CD4-positive, alpha-beta T cell treated with Interleukin-12 subunit alpha and Interleukin-12 subunit beta, for 1 hour (primary cell): Measurements from ENCODE around the gene CTAGE1.
A peak's percentile ranks its signal among the peaks of the same experiment; 100 is the strongest.

Experiments used
- DNase-seq: peaks from one replicate; pipeline ENCODE4 v3.0.0-alpha.2; 2020

Gene CTAGE1

DNA sequence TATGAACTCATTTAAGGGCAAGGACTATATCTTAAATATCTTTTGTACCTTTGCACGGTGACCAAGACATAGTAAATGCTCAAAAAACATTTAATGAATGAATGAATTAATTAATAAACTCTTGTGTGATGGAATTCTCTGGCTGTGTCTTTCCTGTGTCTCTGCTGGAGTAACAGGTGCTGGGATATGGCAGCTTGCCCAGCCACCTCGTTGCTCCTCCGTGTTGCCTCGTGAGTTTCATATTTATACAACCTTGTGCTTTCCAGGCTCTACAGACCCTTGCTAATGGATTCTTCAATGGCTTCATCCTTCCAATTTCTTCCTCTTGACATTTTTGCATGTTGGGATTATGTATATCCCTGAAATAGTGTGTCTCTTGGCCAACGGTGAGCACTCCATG, 30.4 kb downstream of the CTAGE1 start:
- no peak for DNase-seq

DNA sequence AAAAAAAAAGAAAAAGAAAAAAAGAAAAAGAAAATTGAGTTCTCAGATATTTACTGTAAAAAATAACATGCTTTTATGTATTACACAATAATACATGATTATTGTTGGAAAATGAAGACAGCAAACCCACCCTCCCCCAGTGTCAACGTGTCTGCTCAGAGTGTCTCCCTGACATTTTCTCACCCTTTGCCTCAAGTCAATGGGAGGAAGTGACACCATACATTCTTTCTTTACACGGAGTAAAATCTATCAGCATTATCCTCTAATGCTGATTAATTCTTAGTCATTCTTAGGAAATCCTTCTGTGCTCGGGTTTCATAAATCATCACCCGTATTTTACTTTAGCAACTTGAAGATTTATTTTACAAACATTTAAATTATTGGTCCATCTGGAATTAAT, 32.0 kb downstream of the CTAGE1 start:
- peak; percentile 13 for DNase-seq

DNA sequence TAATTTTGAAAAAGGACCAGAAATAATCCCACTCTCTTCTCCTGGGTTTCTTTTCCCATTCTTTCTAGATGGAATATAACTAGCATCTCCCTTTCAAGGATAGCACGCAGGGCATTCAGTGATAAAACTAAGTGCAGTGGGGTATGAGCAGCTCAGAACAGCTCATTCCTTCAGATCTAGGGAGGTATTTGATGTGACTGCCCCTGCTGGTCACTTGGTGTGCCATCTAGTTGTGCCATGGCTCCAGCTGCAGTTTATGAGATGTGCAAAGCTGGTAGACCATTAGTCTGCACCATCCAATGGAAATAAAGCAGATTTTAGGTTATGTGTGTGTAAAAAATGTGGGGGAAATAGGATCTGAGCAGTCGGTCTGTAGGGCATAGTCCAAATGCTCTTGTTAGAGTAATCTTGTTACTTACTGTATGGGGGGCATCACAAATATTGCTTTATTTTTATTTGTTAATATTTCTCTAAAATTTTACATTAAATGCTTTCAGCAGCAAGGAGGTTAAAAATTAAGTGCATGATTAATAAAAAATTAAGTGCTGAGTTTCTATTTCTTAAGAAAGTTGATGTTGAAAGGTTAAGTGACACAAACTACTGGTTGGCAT, 38.9 kb downstream of the CTAGE1 start:
- peak; percentile 34 for DNase-seq

DNA sequence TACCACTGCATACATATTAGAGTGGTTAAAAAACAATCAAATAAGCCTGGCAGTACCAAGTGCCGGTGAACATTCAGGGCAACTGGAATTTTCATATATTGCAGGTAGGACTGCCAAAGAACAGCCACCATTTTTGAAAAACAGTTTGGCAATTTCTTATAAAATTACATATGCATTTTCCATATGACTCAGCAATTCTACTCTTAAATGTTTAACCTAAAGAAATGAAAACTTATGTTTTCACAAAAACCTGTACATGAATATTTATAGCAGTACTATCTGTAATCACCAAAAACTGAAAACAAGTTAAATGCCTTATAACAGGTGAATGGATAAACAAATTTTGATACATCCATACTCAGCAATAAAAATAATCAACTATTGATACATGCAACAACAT, 39.9 kb downstream of the CTAGE1 start:
- no peak for DNase-seq

DNA sequence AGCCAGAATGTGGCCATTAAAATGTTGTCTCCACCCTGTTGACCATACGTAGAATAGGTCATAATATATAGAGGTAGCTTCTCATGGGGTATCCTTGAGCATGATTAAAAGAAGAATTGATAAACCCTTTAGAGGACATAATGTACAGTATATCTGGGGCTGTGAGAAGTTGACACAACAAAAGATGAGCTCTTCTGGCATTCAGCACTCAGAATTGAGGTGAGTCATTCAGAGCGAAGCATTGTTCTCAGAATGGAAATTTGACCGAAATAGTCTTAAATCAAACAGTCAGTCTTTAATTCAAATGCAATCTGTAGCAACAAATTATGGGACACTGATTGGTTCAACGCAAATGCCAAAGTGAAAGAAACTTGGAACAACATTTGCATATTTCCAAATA, 47.3 kb downstream of the CTAGE1 start:
- no peak for DNase-seq

DNA sequence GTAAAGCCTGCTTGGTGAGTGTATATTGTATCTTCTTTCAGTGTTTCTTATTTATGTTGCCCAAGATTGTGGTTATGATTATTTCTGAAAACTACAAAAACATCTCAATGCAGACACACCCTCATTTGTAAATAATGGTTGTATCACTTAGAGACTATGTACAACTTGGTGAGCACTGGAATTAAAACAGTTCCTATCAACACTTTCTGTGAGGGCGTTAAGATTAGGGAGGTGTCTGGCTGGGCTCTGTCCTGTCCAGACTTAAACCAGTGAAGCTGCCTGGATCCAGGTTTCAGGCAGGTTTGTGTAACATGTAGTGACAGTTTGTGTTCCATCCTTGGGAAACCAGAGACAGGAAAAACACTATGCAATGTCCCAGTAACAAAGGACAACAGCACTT, 49.7 kb downstream of the CTAGE1 start:
- DNase-seq: no peak

DNA sequence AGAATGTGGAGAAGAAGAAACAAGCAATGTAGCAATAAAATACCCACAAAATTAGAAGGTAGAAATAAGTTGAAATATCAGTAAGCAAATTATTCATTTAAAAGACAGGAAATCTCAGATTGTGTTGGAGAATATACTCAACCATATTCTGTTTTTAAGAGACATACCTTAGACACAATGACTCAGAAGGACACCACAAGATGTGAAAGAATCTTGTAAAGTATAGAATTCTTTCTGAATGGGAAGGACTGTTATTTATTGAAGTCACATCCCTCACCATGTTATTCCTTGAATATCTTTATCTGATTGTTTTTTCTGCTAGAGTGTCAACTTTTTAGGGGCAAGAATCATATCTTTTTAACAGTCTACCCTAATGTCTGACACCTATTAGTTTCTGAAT, 50.4 kb downstream of the CTAGE1 start:
- DNase-seq: no peak

DNA sequence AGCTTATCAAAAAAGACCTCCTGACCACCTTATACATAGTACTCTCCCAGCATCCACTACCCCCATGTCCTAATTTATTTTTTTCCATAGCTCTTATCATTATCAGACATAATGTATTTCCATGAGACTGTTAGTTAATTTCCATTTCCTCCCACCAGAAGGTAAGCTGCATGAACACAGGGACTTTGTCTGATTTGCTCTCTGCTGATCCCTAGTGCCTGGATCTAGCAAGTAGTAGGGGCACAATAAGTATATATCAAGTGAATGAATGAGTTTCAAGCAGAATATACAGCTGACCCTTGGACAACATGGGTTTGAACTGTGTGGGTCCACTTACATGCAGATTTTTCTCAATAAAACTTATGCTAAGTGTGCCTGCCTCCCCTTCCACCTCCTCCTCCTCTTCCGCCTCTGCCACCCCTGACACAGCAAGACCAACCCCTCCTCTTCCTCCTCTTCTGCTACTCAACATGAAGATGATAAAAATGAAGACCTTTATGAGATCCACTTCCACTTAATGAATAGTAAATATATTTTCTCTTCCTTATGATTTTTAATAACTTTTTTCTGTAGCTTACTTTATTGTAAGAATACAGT, 53.8 kb downstream of the CTAGE1 start:
- peak; percentile 32 for DNase-seq
